HFFc6 (cell line): ENCODE data around the gene LHFPL3. TPM values are rescaled to one million over a fixed set of nuclear protein-coding genes. Genes with fewer than 3 reads are reported as not detected.

Experiments
- DNase-seq: peaks from one replicate; pipeline ENCODE4 v3.0.0-alpha.2; 2018
- H3K27ac Mint-ChIP-seq: 2 replicates; pipeline ENCODE4 v1.8.0; 2020; ENCODE audit warnings: mild to moderate bottlenecking, mixed read lengths
- H3K27me3 Mint-ChIP-seq: 2 replicates; pipeline ENCODE4 v1.8.0; 2021; ENCODE audit warnings: mild to moderate bottlenecking, moderate library complexity, mixed read lengths; ENCODE audit not compliant: insufficient read depth
- H3K36me3 Mint-ChIP-seq: 2 replicates; pipeline ENCODE4 v1.8.0; 2021; ENCODE audit warnings: low read depth, mixed read lengths
- H3K4me1 Mint-ChIP-seq: 2 replicates; pipeline ENCODE4 v1.8.0; 2020; ENCODE audit warnings: low read depth, mixed read lengths
- H3K4me3 Mint-ChIP-seq: 2 replicates; pipeline ENCODE4 v1.8.0; 2020; ENCODE audit warnings: mild to moderate bottlenecking, moderate library complexity, mixed read lengths
- H3K9me3 Mint-ChIP-seq: 2 replicates; pipeline ENCODE4 v1.8.0; 2020; ENCODE audit warnings: mild to moderate bottlenecking, mixed read lengths
- CTCF ChIP-seq: fragments of 200-600 bp; sonication (generic); IDR thresholded peaks from 2 replicates; pipeline ENCODE4 v1.5.0; 2021; ENCODE audit warnings: antibody characterized with exemption, mild to moderate bottlenecking
- total RNA-seq, 6 experiments: library from RNA; stranded (reverse); fragmentation: NEBNext Ultra II Directional; extraction: Animal tissue kit (Norgen Biotek cat#: 25700); gene quantifications; 2 replicates in 1 of 6; 3 replicates in 5 of 6; pipeline ENCODE4 v1.2.3, GENCODE V29; 2021

The LHFPL3 gene
- total RNA-seq, 6 experiments from 2014 or later = not detected

GRCh38 chr7:104784686-104785085 is 456.3 kb downstream of the LHFPL3 start:
- H3K27ac Mint-ChIP-seq = no peak overlapping the region
- no peaks in the 10 kb centered on the region for H3K4me1 Mint-ChIP-seq
- H3K9me3 Mint-ChIP-seq = no peaks in the 10 kb centered on the region
- no peak for DNase-seq
- TF ChIP-seq CTCF = no peak
- no peaks in the 10 kb centered on the region for H3K27me3 Mint-ChIP-seq
- H3K4me3 Mint-ChIP-seq = no peak overlapping the region
- no peaks in the 10 kb centered on the region for H3K36me3 Mint-ChIP-seq

GRCh38 chr7:104789780-104790179 is 461.4 kb downstream of the LHFPL3 start:
- no peak overlapping the region for H3K4me3 Mint-ChIP-seq
- no peaks in the 10 kb centered on the region for H3K9me3 Mint-ChIP-seq
- H3K36me3 Mint-ChIP-seq = no peaks in the 10 kb centered on the region
- H3K27me3 Mint-ChIP-seq = no peaks in the 10 kb centered on the region
- H3K27ac Mint-ChIP-seq = no peak overlapping the region
- no peak for DNase-seq
- no peaks in the 10 kb centered on the region for H3K4me1 Mint-ChIP-seq
- no peak for TF ChIP-seq CTCF

- no peak for TF ChIP-seq CTCF
- no peak for DNase-seq
- Mint-ChIP-seq H3K4me1 (no peaks in the 10 kb centered on the region), H3K27ac (no peak overlapping the region), H3K4me3 (no peak overlapping the region), H3K27me3 (peaks cover 4% of the 10 kb centered on the region; the same call in 1 of the 2 replicates), H3K9me3 (no peaks in the 10 kb centered on the region), H3K36me3 (no peaks in the 10 kb centered on the region)
Observed at GRCh38 chr7:104790440-104790839, 462.0 kb downstream of the LHFPL3 start.

DNA sequence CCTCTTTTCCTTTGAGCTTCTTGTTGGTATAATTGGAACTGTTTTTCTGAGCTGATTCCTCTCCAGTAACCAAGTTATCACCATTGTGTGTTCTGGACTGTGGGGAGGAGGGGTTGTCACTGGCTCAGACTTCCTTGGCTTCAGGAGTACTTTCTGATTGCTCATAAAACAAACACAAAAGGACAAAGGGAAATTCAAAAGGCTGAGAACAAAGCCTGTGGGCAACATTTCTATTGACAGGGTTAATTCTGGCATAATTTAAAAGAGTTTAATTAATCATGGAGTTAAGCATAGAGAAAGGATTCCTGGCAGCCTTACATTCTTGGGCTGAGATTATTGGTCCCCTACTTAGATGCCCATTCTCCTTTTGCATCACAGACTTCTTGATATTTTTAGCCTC is 462.7 kb downstream of the LHFPL3 start:
- Mint-ChIP-seq H3K4me1 (no peaks in the 10 kb centered on the region), H3K4me3 (no peak overlapping the region), H3K27me3 (peaks cover 4% of the 10 kb centered on the region; the same call in 1 of the 2 replicates), H3K9me3 (no peaks in the 10 kb centered on the region), H3K36me3 (no peaks in the 10 kb centered on the region), H3K27ac (no peak overlapping the region)
- TF ChIP-seq CTCF = no peak
- DNase-seq = no peak

DNA sequence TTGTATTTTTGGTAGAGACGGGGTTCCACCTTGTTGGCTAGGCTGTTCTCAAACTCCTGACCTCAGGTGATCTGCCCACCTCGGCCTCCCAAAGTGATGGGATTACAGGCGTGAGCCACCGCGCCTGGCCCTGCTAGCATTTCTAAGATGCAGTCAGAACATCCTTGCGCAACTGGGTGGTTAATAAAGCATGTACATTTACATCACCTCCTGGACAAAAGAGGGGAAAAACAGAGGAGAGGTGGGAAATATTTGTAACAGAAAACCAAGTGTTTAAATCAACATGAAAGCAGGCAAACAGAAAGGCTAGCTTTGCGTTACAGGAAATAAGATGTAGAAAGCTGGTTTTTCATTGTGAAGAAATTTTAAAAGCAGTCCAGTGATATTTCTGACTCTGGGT is 464.7 kb downstream of the LHFPL3 start:
- Mint-ChIP-seq H3K4me3 (no peak overlapping the region), H3K36me3 (no peaks in the 10 kb centered on the region), H3K4me1 (no peaks in the 10 kb centered on the region), H3K27me3 (peaks cover 4% of the 10 kb centered on the region), H3K9me3 (no peaks in the 10 kb centered on the region), H3K27ac (no peak overlapping the region)
- DNase-seq = no peak
- no peak for TF ChIP-seq CTCF

GRCh38 chr7:104794154-104794553 is 465.8 kb downstream of the LHFPL3 start:
- DNase-seq = no peak
- Mint-ChIP-seq H3K4me1 (no peaks in the 10 kb centered on the region), H3K9me3 (no peaks in the 10 kb centered on the region), H3K27me3 (peaks cover 4% of the 10 kb centered on the region), H3K27ac (no peak overlapping the region), H3K36me3 (no peaks in the 10 kb centered on the region), H3K4me3 (no peak overlapping the region)
- TF ChIP-seq CTCF = no peak
